Mesendoderm (in vitro differentiated cells): Measurements from ENCODE around the gene MYBPC3. TPM values are rescaled to one million over a fixed set of nuclear protein-coding genes. Genes with fewer than 3 reads are reported as not detected.

Experiments used
- DNase-seq: peaks from one replicate; pipeline ENCODE4 v3.0.0; 2013
- H2AK5ac ChIP-seq: 2 replicates; pipeline ENCODE4 v1.6.1; 2013; ENCODE audit warnings: low read length, inconsistent platforms
- H2BK120ac ChIP-seq: 2 replicates; pipeline ENCODE4 v1.6.1; 2013; ENCODE audit warnings: low read depth, mild to moderate bottlenecking, low read length, moderate library complexity, mixed read lengths
- H2BK15ac ChIP-seq: replicated peaks from 2 replicates; pipeline ENCODE4 v1.6.1; 2013; ENCODE audit warnings: low read depth, mild to moderate bottlenecking, moderate library complexity
- H2BK5ac ChIP-seq: 2 replicates; pipeline ENCODE4 v1.6.1; 2013; ENCODE audit warnings: low read length, inconsistent platforms
- H3K18ac ChIP-seq: 2 replicates; pipeline ENCODE4 v1.6.1; 2013; ENCODE audit warnings: mild to moderate bottlenecking, low read length, mixed read lengths
- H3K23ac ChIP-seq: one replicate; pipeline ENCODE4 v1.6.1; 2013; ENCODE audit warnings: low read length
- H3K27ac ChIP-seq: 2 replicates; pipeline ENCODE4 v1.5.1; 2013; ENCODE audit warnings: low read depth, mild to moderate bottlenecking, inconsistent platforms, low read length, moderate library complexity
- H3K27me3 ChIP-seq: 2 replicates; pipeline ENCODE4 v1.6.1; 2013; ENCODE audit warnings: low read length, control low read depth, mild to moderate bottlenecking, inconsistent platforms; ENCODE audit not compliant: insufficient read depth, poor library complexity
- H3K36me3 ChIP-seq: 2 replicates; pipeline ENCODE4 v1.6.1; 2013; ENCODE audit warnings: low read length, inconsistent platforms; ENCODE audit not compliant: control insufficient read depth, insufficient read depth
- H3K4ac ChIP-seq: one replicate; pipeline ENCODE4 v1.6.1; 2013; ENCODE audit warnings: low read depth, mild to moderate bottlenecking, low read length, moderate library complexity
- H3K4me1 ChIP-seq: 2 replicates; pipeline ENCODE4 v1.6.1; 2013; ENCODE audit warnings: low read depth, low read length, inconsistent platforms; ENCODE audit not compliant: control insufficient read depth
- H3K4me2 ChIP-seq: 2 replicates; pipeline ENCODE4 v1.6.1; 2013; ENCODE audit warnings: low read length
- H3K4me3 ChIP-seq: 2 replicates; pipeline ENCODE4 v1.5.1; 2013; ENCODE audit warnings: mild to moderate bottlenecking, low read length
- H3K56ac ChIP-seq: one replicate; pipeline ENCODE4 v1.6.1; 2013; ENCODE audit warnings: low read length
- H3K79me1 ChIP-seq: 2 replicates; pipeline ENCODE4 v1.6.1; 2013; ENCODE audit warnings: low read length, inconsistent platforms
- H3K79me2 ChIP-seq: 2 replicates; pipeline ENCODE4 v1.6.1; 2013; ENCODE audit warnings: mild to moderate bottlenecking, low read length; ENCODE audit not compliant: control insufficient read depth, insufficient read depth
- H3K9ac ChIP-seq: 2 replicates; pipeline ENCODE4 v1.6.1; 2013; ENCODE audit warnings: low read length, inconsistent platforms
- H4K5ac ChIP-seq: one replicate; pipeline ENCODE4 v1.6.1; 2013; ENCODE audit warnings: low read length
- H4K8ac ChIP-seq: one replicate; pipeline ENCODE4 v1.6.1; 2013; ENCODE audit warnings: low read depth, mild to moderate bottlenecking, control low read depth, low read length, moderate library complexity
- WGBS: extraction: QIAGEN DNeasy Blood & Tissue Kit; methylation state at CpG from one replicate; pipeline ENCODE4 v1.1.7; 2013; ENCODE audit warnings: low lambda C conversion rate, missing lambda C conversion rate; ENCODE audit not compliant: insufficient coverage; ENCODE audit errors: extremely low coverage; 5-methylcytosine and 5-hydroxymethylcytosine counted together
- polyA plus RNA-seq, 2 experiments: library from polyadenylated mRNA; stranded (reverse); fragments of 200-250 nt; gene quantifications; one replicate each; pipeline ENCODE4 v1.2.3, GENCODE V29; 2013

The MYBPC3 gene
- not detected for polyA plus RNA-seq (2013, experiment 1 of 2)
- polyA plus RNA-seq (2013, experiment 2 of 2), result not detected

- no peak within 1 kb of the TSS for H3K27ac ChIP-seq
- H4K5ac ChIP-seq, result no peak within 1 kb of the TSS
- WGBS, result no CpG with 5 or more reads among the region's 5 CpGs
- H3K4me1 ChIP-seq, result peaks cover 2% of the 10 kb centered on the region
- no peaks in the 10 kb centered on the region for H3K79me2 ChIP-seq
- H3K56ac ChIP-seq, result peak within 1 kb of the TSS; percentile 34
- H2BK15ac ChIP-seq, result no peak within 1 kb of the TSS
- H2AK5ac ChIP-seq, result no peak within 1 kb of the TSS
- no peak within 1 kb of the TSS for H2BK5ac ChIP-seq
- no peak within 1 kb of the TSS for H2BK120ac ChIP-seq
- H3K23ac ChIP-seq, result no peak within 1 kb of the TSS
- no peak within 1 kb of the TSS for H3K18ac ChIP-seq
- no peak for DNase-seq
- no peak within 1 kb of the TSS for H4K8ac ChIP-seq
- no peak within 1 kb of the TSS for H3K4me3 ChIP-seq
- no peaks in the 10 kb centered on the region for H3K79me1 ChIP-seq
- no peak within 1 kb of the TSS for H3K9ac ChIP-seq
- H3K27me3 ChIP-seq, result no peaks in the 10 kb centered on the region
- no peaks in the 10 kb centered on the region for H3K36me3 ChIP-seq
- no peak within 1 kb of the TSS for H3K4ac ChIP-seq
- H3K4me2 ChIP-seq, result no peak within 1 kb of the TSS
These were observed at the start of gene MYBPC3 for GRCh38 chr11:47352556-47352955. Gene MYBPC3, minus strand, starts transcription at chr11:47352702. Its CDS starts 55 bp downstream, at chr11:47352647.

DNA sequence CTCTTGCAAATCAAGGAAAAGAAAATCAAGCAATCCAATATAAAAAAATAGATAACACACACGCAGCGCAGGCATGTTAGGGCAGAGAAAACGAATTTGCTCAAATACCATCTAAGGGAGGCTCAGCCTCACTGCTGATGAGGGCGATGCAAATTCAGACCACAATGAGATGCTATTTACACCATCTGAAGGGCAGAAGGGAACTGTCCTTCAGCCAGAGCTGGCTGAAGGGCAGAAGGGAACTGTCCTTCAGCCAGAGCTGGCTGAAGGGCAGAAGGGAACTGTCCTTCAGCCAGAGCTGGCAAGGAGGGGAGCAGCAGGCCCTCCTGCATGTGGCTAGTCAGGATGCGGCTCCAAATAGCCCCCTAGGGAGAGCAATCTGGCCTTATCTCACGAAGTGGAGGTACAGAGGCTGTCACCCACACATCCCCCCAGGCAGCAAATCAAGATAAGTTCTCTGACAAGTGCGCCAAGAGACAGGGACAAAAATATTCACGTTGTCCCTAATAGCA lies 48.3 kb upstream of the MYBPC3 start:
- Histone ChIP-seq H3K27ac (peak overlapping the region; percentile 81), H3K4me2 (no peak overlapping the region), H3K4ac (no peak overlapping the region), H3K9ac (no peak overlapping the region), H3K23ac (no peak overlapping the region), H3K4me3 (no peak overlapping the region), H4K5ac (no peak overlapping the region), H2BK5ac (peak overlapping the region; percentile 73), H3K56ac (peak overlapping the region; percentile 47), H4K8ac (no peak overlapping the region), H3K18ac (no peak overlapping the region), H3K36me3 (no peaks in the 10 kb centered on the region), H3K79me2 (no peaks in the 10 kb centered on the region), H3K79me1 (no peaks in the 10 kb centered on the region), H2AK5ac (no peak overlapping the region), H2BK15ac (no peak overlapping the region), H2BK120ac (no peak overlapping the region), H3K4me1 (peaks cover 9% of the 10 kb centered on the region), H3K27me3 (no peaks in the 10 kb centered on the region)
- peak; percentile 72 for DNase-seq
- WGBS, result no CpG with 5 or more reads among the region's 8 CpGs

- H3K9ac ChIP-seq, result peak overlapping the region; percentile 61
- peak overlapping the region; percentile 81 for H3K27ac ChIP-seq
- H2AK5ac ChIP-seq, result no peak overlapping the region
- H3K36me3 ChIP-seq, result no peaks in the 10 kb centered on the region
- H3K23ac ChIP-seq, result no peak overlapping the region
- H2BK120ac ChIP-seq, result peak overlapping the region; percentile 11
- H3K4me2 ChIP-seq, result peak overlapping the region; percentile 74
- H3K79me2 ChIP-seq, result no peaks in the 10 kb centered on the region
- H3K79me1 ChIP-seq, result no peaks in the 10 kb centered on the region
- no peak overlapping the region for H4K8ac ChIP-seq
- peak; percentile 76 for DNase-seq
- H3K56ac ChIP-seq, result peak overlapping the region; percentile 90
- no peak overlapping the region for H3K4ac ChIP-seq
- H3K18ac ChIP-seq, result peak overlapping the region; percentile 62
- no peak overlapping the region for H3K4me3 ChIP-seq
- H2BK15ac ChIP-seq, result no peak overlapping the region
- H3K4me1 ChIP-seq, result peaks cover 9% of the 10 kb centered on the region
- no CpG with 5 or more reads among the region's 47 CpGs for WGBS
- H3K27me3 ChIP-seq, result no peaks in the 10 kb centered on the region
- H4K5ac ChIP-seq, result no peak overlapping the region
- H2BK5ac ChIP-seq, result peak overlapping the region; percentile 68
These were observed 47.6 kb upstream of the MYBPC3 start for GRCh38 chr11:47399860-47400767.

- Histone ChIP-seq H2BK5ac (peak overlapping the region; percentile 48), H2AK5ac (peak overlapping the region; percentile 82), H3K18ac (no peak overlapping the region), H3K36me3 (no peaks in the 10 kb centered on the region), H3K27ac (no peak overlapping the region), H3K4me1 (peaks cover 9% of the 10 kb centered on the region), H2BK120ac (no peak overlapping the region), H3K23ac (peak overlapping the region; percentile 68), H3K27me3 (no peaks in the 10 kb centered on the region), H3K79me2 (no peaks in the 10 kb centered on the region), H3K4ac (no peak overlapping the region), H3K4me3 (no peak overlapping the region), H3K9ac (peak overlapping the region; percentile 17), H2BK15ac (no peak overlapping the region), H3K56ac (peak overlapping the region; percentile 54), H3K79me1 (no peaks in the 10 kb centered on the region), H4K8ac (no peak overlapping the region), H4K5ac (no peak overlapping the region), H3K4me2 (no peak overlapping the region)
- no CpG with 5 or more reads among the region's 1 CpG for WGBS
- no peak for DNase-seq
These were observed 46.0 kb upstream of the MYBPC3 start for GRCh38 chr11:47398551-47398950.

- no peak overlapping the region for H3K4me3 ChIP-seq
- no peak overlapping the region for H2BK5ac ChIP-seq
- peak overlapping the region; percentile 35 for H3K9ac ChIP-seq
- no peak overlapping the region for H3K4me2 ChIP-seq
- no peak overlapping the region for H3K23ac ChIP-seq
- no peak overlapping the region for H2BK15ac ChIP-seq
- H3K56ac ChIP-seq, result peak overlapping the region; percentile 71
- whole genome bisulfite sequencing, result no CpG with 5 or more reads among the region's 3 CpGs
- DNase-seq, result no peak
- H3K4ac ChIP-seq, result no peak overlapping the region
- H4K5ac ChIP-seq, result no peak overlapping the region
- no peak overlapping the region for H4K8ac ChIP-seq
- H2BK120ac ChIP-seq, result no peak overlapping the region
- H3K27me3 ChIP-seq, result no peaks in the 10 kb centered on the region
- no peaks in the 10 kb centered on the region for H3K79me2 ChIP-seq
- H3K79me1 ChIP-seq, result no peaks in the 10 kb centered on the region
- H3K36me3 ChIP-seq, result no peaks in the 10 kb centered on the region
- H3K4me1 ChIP-seq, result peaks cover 9% of the 10 kb centered on the region
- H2AK5ac ChIP-seq, result no peak overlapping the region
- no peak overlapping the region for H3K18ac ChIP-seq
- no peak overlapping the region for H3K27ac ChIP-seq
These were observed 45.5 kb upstream of the MYBPC3 start for GRCh38 chr11:47398011-47398410.
